Muscle of leg (tissue), 11 donors: ENCODE results near the gene PRKCA. TPM values are rescaled to one million over a fixed set of nuclear protein-coding genes. Genes with fewer than 3 reads are reported as not detected.
A peak's percentile ranks its signal among the peaks of the same experiment; 100 is the strongest.

Source experiments
- DNase-seq: peaks from one replicate; pipeline ENCODE4 v3.0.0; 2013
- H3K27ac ChIP-seq: one replicate; pipeline ENCODE4 v1.5.1; 2013; ENCODE audit warnings: mild to moderate bottlenecking, low read length, control low read depth
- H3K27me3 ChIP-seq: one replicate; pipeline ENCODE4 v1.6.1; 2013; ENCODE audit warnings: low read length; ENCODE audit not compliant: control insufficient read depth, insufficient read depth
- H3K36me3 ChIP-seq: one replicate; pipeline ENCODE4 v1.6.1; 2013; ENCODE audit warnings: low read length; ENCODE audit not compliant: control insufficient read depth, insufficient read depth
- H3K4me1 ChIP-seq: one replicate; pipeline ENCODE4 v1.6.1; 2013; ENCODE audit warnings: low read length; ENCODE audit not compliant: control insufficient read depth, insufficient read depth
- H3K4me3 ChIP-seq: one replicate; pipeline ENCODE4 v1.5.1; 2013; ENCODE audit warnings: low read length, control low read depth
- H3K9me3 ChIP-seq: replicated peaks from 2 replicates; pipeline ENCODE4 v1.6.1; 2013; ENCODE audit warnings: low read depth, low read length; ENCODE audit not compliant: control insufficient read depth
- WGBS: methylation state at CpG from one replicate; pipeline ENCODE4 v1.1.5; 2013; ENCODE audit warnings: missing lambda C conversion rate; ENCODE audit not compliant: insufficient coverage; 5-methylcytosine and 5-hydroxymethylcytosine counted together
- polyA plus RNA-seq, 8 donors: library from polyadenylated mRNA; unstranded; fragments of 120-200 nt; gene quantifications; one replicate each; pipeline versions ENCODE4 v1.2.1 to v1.2.3, GENCODE V29; 2013; ENCODE audit warnings: inconsistent platforms in 1 of 8, low replicate concordance in 1 of 8; ENCODE audit not compliant: insufficient read length in 8 of 8, insufficient read depth in 1 of 8
- total RNA-seq: library from RNA; stranded (reverse); fragments of 120-200 nt; gene quantifications from one replicate; pipeline ENCODE4 v1.2.4, GENCODE V29; 2013

The PRKCA gene
- total and polyA plus RNA-seq, 9 donors, result 2.3 to 6.5 (median 3.5) TPM

- H3K27me3 ChIP-seq, result no peaks in the 10 kb centered on the region
- H3K4me1 ChIP-seq, result no peaks in the 10 kb centered on the region
- WGBS, result 71% methylated on average over 3 of the region's 8 CpGs
- no peak for DNase-seq
- no peaks in the 10 kb centered on the region for H3K9me3 ChIP-seq
- H3K36me3 ChIP-seq, result no peaks in the 10 kb centered on the region
- no peak overlapping the region for H3K27ac ChIP-seq
- H3K4me3 ChIP-seq, result no peak overlapping the region
These were observed 255.5 kb downstream of the PRKCA start for GRCh38 chr17:66557886-66558285.

- no peak for DNase-seq
- no peak overlapping the region for H3K27ac ChIP-seq
- 93% methylated on average over 4 of the region's 7 CpGs for WGBS
- H3K27me3 ChIP-seq, result no peaks in the 10 kb centered on the region
- H3K36me3 ChIP-seq, result no peaks in the 10 kb centered on the region
- H3K4me1 ChIP-seq, result no peaks in the 10 kb centered on the region
- no peak overlapping the region for H3K4me3 ChIP-seq
- no peaks in the 10 kb centered on the region for H3K9me3 ChIP-seq
These were observed 258.3 kb downstream of the PRKCA start for GRCh38 chr17:66560691-66561090.

- Histone ChIP-seq H3K4me1 (no peaks in the 10 kb centered on the region), H3K36me3 (no peaks in the 10 kb centered on the region), H3K9me3 (no peaks in the 10 kb centered on the region), H3K4me3 (no peak overlapping the region), H3K27ac (no peak overlapping the region), H3K27me3 (no peaks in the 10 kb centered on the region)
- DNase-seq, result no peak
These were observed 259.7 kb downstream of the PRKCA start for GRCh38 chr17:66562119-66562518.

GRCh38 chr17:66564992-66565465 lies 262.6 kb downstream of the PRKCA start:
- peaks cover 5% of the 10 kb centered on the region for H3K9me3 ChIP-seq
- no peaks in the 10 kb centered on the region for H3K27me3 ChIP-seq
- no peaks in the 10 kb centered on the region for H3K4me1 ChIP-seq
- WGBS, result 69% methylated on average over 3 of the region's 4 CpGs
- H3K36me3 ChIP-seq, result no peaks in the 10 kb centered on the region
- no peak for DNase-seq
- H3K27ac ChIP-seq, result no peak overlapping the region
- H3K4me3 ChIP-seq, result no peak overlapping the region

GRCh38 chr17:66567234-66568170 lies 265.1 kb downstream of the PRKCA start:
- H3K27me3 ChIP-seq, result no peaks in the 10 kb centered on the region
- H3K9me3 ChIP-seq, result peaks cover 5% of the 10 kb centered on the region
- H3K36me3 ChIP-seq, result no peaks in the 10 kb centered on the region
- no peak overlapping the region for H3K27ac ChIP-seq
- WGBS, result 37% methylated on average over 8 of the region's 15 CpGs
- H3K4me1 ChIP-seq, result no peaks in the 10 kb centered on the region
- no peak overlapping the region for H3K4me3 ChIP-seq
- DNase-seq, result peak; percentile 71

GRCh38 chr17:66569572-66569971 lies 267.2 kb downstream of the PRKCA start:
- no peaks in the 10 kb centered on the region for H3K27me3 ChIP-seq
- DNase-seq, result no peak
- no peaks in the 10 kb centered on the region for H3K4me1 ChIP-seq
- H3K4me3 ChIP-seq, result no peak overlapping the region
- no peak overlapping the region for H3K27ac ChIP-seq
- WGBS, result 100% methylated on average over 1 of the region's 2 CpGs
- H3K9me3 ChIP-seq, result peaks cover 5% of the 10 kb centered on the region
- no peaks in the 10 kb centered on the region for H3K36me3 ChIP-seq

- Histone ChIP-seq H3K4me3 (no peak overlapping the region), H3K9me3 (peaks cover 5% of the 10 kb centered on the region), H3K27ac (no peak overlapping the region), H3K36me3 (no peaks in the 10 kb centered on the region), H3K27me3 (no peaks in the 10 kb centered on the region), H3K4me1 (no peaks in the 10 kb centered on the region)
- DNase-seq, result no peak
- WGBS, result no CpG with 5 or more reads among the region's 9 CpGs
These were observed 268.2 kb downstream of the PRKCA start for GRCh38 chr17:66570447-66571195.

GRCh38 chr17:66571745-66572144 lies 269.3 kb downstream of the PRKCA start:
- H3K4me3 ChIP-seq, result no peak overlapping the region
- DNase-seq, result no peak
- peaks cover 2% of the 10 kb centered on the region for H3K4me1 ChIP-seq
- no peak overlapping the region for H3K27ac ChIP-seq
- H3K27me3 ChIP-seq, result no peaks in the 10 kb centered on the region
- 88% methylated on average over 5 of the region's 8 CpGs for WGBS
- no peaks in the 10 kb centered on the region for H3K36me3 ChIP-seq
- H3K9me3 ChIP-seq, result peaks cover 5% of the 10 kb centered on the region

GRCh38 chr17:66573078-66573477 lies 270.7 kb downstream of the PRKCA start:
- WGBS, result 40% methylated on average over 1 of the region's 4 CpGs
- no peaks in the 10 kb centered on the region for H3K27me3 ChIP-seq
- no peak overlapping the region for H3K4me3 ChIP-seq
- no peaks in the 10 kb centered on the region for H3K36me3 ChIP-seq
- peaks cover 7% of the 10 kb centered on the region for H3K4me1 ChIP-seq
- DNase-seq, result no peak
- peaks cover 5% of the 10 kb centered on the region for H3K9me3 ChIP-seq
- no peak overlapping the region for H3K27ac ChIP-seq

GRCh38 chr17:66574123-66574522 lies 271.7 kb downstream of the PRKCA start:
- H3K27ac ChIP-seq, result no peak overlapping the region
- no peaks in the 10 kb centered on the region for H3K27me3 ChIP-seq

More at GRCh38 chr17:66574123-66574522, 271.7 kb downstream of the PRKCA start:
- Histone ChIP-seq H3K36me3 (no peaks in the 10 kb centered on the region), H3K4me1 (peaks cover 16% of the 10 kb centered on the region), H3K4me3 (no peak overlapping the region), H3K9me3 (peaks cover 5% of the 10 kb centered on the region)
- 94% methylated on average over 2 of the region's 4 CpGs for WGBS
- DNase-seq, result no peak
